Fibroblast of lung (primary cell): Measurements from ENCODE around the gene RALGDS. TPM values are rescaled to one million over a fixed set of nuclear protein-coding genes. Genes with fewer than 3 reads are reported as not detected.

ENCODE experiments used
- DNase-seq, 2 donors: peaks; one replicate each; pipeline versions ENCODE4 v3.0.0 to v3.0.0-alpha.2; 2010; ENCODE audit warnings: low read depth in 2 of 2
- H2AFZ ChIP-seq: 2 replicates; pipeline ENCODE4 v1.5.1; 2012; ENCODE audit warnings: low read length, control low read depth, inconsistent platforms
- H3K27ac ChIP-seq: 2 replicates; pipeline ENCODE4 v1.5.1; 2011; ENCODE audit warnings: low read length, control low read depth; ENCODE audit not compliant: insufficient read depth
- H3K27me3 ChIP-seq: 2 replicates; pipeline ENCODE4 v1.5.1; 2011; ENCODE audit warnings: mild to moderate bottlenecking, low read length; ENCODE audit not compliant: control insufficient read depth, insufficient read depth
- H3K36me3 ChIP-seq: 2 replicates; pipeline ENCODE4 v1.5.1; 2011; ENCODE audit warnings: low read length; ENCODE audit not compliant: control insufficient read depth, insufficient read depth
- H3K4me1 ChIP-seq: 2 replicates; pipeline ENCODE4 v1.5.1; 2011; ENCODE audit warnings: low read length; ENCODE audit not compliant: control insufficient read depth, insufficient read depth; ENCODE audit errors: extremely low read depth
- H3K4me2 ChIP-seq: 2 replicates; pipeline ENCODE4 v1.5.1; 2011; ENCODE audit warnings: low read length, control low read depth; ENCODE audit not compliant: insufficient read depth; ENCODE audit errors: extremely low read depth
- H3K4me3 ChIP-seq, 4 experiments: fragments of 200-600 bp in 1 of 4; sonication (generic) in 1 of 4; replicated peaks in 1 of 4; 2 replicates each; pipeline ENCODE4 v1.5.1; 2011 to 2016; ENCODE audit warnings: low read length in 4 of 4, low read depth in 3 of 4, mild to moderate bottlenecking in 3 of 4, control low read depth in 2 of 4, inconsistent platforms in 1 of 4, mixed read lengths in 1 of 4; ENCODE audit not compliant: insufficient read depth in 1 of 4; ENCODE audit errors: control extremely low read depth in 1 of 4
- H3K79me2 ChIP-seq: 2 replicates; pipeline ENCODE4 v1.5.1; 2012; ENCODE audit warnings: mild to moderate bottlenecking, low read length, inconsistent platforms; ENCODE audit not compliant: control insufficient read depth, insufficient read depth
- H3K9ac ChIP-seq: 2 replicates; pipeline ENCODE4 v1.5.1; 2011; ENCODE audit warnings: mild to moderate bottlenecking, low read length, control low read depth; ENCODE audit not compliant: insufficient read depth
- H3K9me3 ChIP-seq: 2 replicates; pipeline ENCODE4 v1.5.1; 2012; ENCODE audit warnings: low read depth, low read length; ENCODE audit not compliant: control insufficient read depth, insufficient read depth
- H4K20me1 ChIP-seq: 2 replicates; pipeline ENCODE4 v1.5.1; 2011; ENCODE audit warnings: low read length; ENCODE audit not compliant: control insufficient read depth, insufficient read depth; ENCODE audit errors: extremely low read depth
- EZH2 ChIP-seq: IDR thresholded peaks from 2 replicates; pipeline ENCODE4 v1.5.1; 2012; ENCODE audit warnings: low read length, control low read depth, mild to moderate bottlenecking; ENCODE audit errors: missing control alignments
- polyA plus RNA-seq, 2 donors: library from polyadenylated mRNA; depleted of rRNA in 1 of 2; stranded (reverse) in 1 of 2; unstranded in 1 of 2; fragments of >200 nt; gene quantifications; 2 replicates each; pipeline ENCODE4 v1.2.1, GENCODE V29; 2011 to 2012; ENCODE audit warnings: missing spikeins in 1 of 2
- total RNA-seq: library from RNA; depleted of rRNA; stranded (reverse); fragments of >200 nt; gene quantifications from 2 replicates; pipeline ENCODE4 v1.2.1, GENCODE V29; 2014
- TF ChIP-seq, protein P1 (sequence below), 2 donors: IDR thresholded peaks in 1 of 2; conservative IDR thresholded peaks in 1 of 2; 1 replicate in 1 of 2; 2 replicates in 1 of 2; pipeline ENCODE4 v1.5.1; 2011 to 2012; ENCODE audit warnings: low read length in 2 of 2, control low read depth in 1 of 2, inconsistent platforms in 1 of 2, low read depth in 1 of 2, mild to moderate bottlenecking in 1 of 2

The RALGDS gene
- total and polyA plus RNA-seq, 2 donors (not counting 1 experiment from before 2014, with no cell fraction given) = 16.6 to 23.6 TPM

GRCh38 chr9:133161547-133161950 is 40.5 kb upstream of the RALGDS start:
- TF ChIP-seq, protein P1, sequence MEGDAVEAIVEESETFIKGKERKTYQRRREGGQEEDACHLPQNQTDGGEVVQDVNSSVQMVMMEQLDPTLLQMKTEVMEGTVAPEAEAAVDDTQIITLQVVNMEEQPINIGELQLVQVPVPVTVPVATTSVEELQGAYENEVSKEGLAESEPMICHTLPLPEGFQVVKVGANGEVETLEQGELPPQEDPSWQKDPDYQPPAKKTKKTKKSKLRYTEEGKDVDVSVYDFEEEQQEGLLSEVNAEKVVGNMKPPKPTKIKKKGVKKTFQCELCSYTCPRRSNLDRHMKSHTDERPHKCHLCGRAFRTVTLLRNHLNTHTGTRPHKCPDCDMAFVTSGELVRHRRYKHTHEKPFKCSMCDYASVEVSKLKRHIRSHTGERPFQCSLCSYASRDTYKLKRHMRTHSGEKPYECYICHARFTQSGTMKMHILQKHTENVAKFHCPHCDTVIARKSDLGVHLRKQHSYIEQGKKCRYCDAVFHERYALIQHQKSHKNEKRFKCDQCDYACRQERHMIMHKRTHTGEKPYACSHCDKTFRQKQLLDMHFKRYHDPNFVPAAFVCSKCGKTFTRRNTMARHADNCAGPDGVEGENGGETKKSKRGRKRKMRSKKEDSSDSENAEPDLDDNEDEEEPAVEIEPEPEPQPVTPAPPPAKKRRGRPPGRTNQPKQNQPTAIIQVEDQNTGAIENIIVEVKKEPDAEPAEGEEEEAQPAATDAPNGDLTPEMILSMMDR (conservative IDR thresholded peaks at IDR 0.05 in 1 of 2, IDR thresholded peaks at IDR 0.05 in 1 of 2; ENCODE audit: low read depth in 1 of 2, low read length in 2 of 2) = no peak
- no peak for TF ChIP-seq EZH2
- no peaks in the 10 kb centered on the region for H3K36me3 ChIP-seq
- DNase-seq = no peak

DNA sequence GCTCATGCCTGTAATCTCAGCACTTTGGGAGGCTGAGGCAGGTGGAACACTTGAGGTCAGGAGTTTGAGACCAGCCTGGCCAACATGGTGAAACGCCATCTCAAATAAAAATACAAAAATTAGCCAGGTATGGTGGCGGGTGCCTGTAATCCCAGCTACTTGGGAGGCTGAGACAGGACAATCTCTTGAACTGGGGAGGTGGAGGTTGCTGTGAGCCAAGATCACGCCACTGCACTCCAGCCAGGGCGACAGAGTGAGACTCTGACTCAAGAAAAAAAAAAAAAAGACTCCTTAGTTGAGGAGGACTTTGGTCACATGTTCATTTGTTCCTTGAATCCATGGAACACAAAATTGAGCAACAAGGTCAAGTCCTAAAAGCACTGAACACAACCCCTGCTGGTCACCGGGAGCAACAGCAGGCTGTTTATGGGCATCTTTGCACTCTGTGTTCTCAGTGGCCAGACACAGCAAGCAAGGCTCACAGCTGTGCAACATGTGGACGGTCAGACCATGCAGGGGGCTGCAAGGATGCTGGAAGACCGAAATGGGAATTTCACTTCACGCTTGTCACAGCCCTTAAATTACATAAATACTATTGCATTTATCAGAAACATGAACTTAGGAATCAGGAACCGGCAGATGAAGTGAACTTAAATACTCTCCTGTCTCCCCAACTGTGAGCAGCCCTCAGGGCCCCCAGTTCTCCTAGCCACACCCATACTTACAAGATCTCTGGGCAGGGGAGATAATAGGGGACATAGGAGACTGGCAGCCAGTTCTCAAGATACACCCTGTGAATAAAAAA is 39.9 kb upstream of the RALGDS start:
- no peaks in the 10 kb centered on the region for H3K79me2 ChIP-seq
- no peaks in the 10 kb centered on the region for H3K36me3 ChIP-seq
- H3K27ac ChIP-seq = no peak overlapping the region
- no peaks in the 10 kb centered on the region for H3K27me3 ChIP-seq
- TF ChIP-seq, protein P1 (conservative IDR thresholded peaks at IDR 0.05 in 1 of 2, IDR thresholded peaks at IDR 0.05 in 1 of 2; ENCODE audit: low read depth in 1 of 2, low read length in 2 of 2) = peak; percentile 73 to 88
- TF ChIP-seq EZH2 = no peak
- no peak overlapping the region for H3K9ac ChIP-seq
- H4K20me1 ChIP-seq = no peaks in the 10 kb centered on the region
- no peak overlapping the region for H2AFZ ChIP-seq
- no peak overlapping the region for H3K4me3 ChIP-seq
- H3K4me1 ChIP-seq = no peaks in the 10 kb centered on the region
- no peaks in the 10 kb centered on the region for H3K9me3 ChIP-seq
- H3K4me2 ChIP-seq = no peak overlapping the region
- DNase-seq = peak; percentile 48 to 81

More at GRCh38 chr9:133161547-133161950, 40.5 kb upstream of the RALGDS start:
- H3K27me3 ChIP-seq = no peaks in the 10 kb centered on the region
- no peaks in the 10 kb centered on the region for H4K20me1 ChIP-seq
- H3K4me3 ChIP-seq = no peak overlapping the region
- no peak overlapping the region for H3K9ac ChIP-seq
- H3K4me1 ChIP-seq = no peaks in the 10 kb centered on the region
- no peaks in the 10 kb centered on the region for H3K9me3 ChIP-seq
- no peaks in the 10 kb centered on the region for H3K79me2 ChIP-seq
- no peak overlapping the region for H2AFZ ChIP-seq
- H3K4me2 ChIP-seq = no peak overlapping the region
- H3K27ac ChIP-seq = no peak overlapping the region

DNA sequence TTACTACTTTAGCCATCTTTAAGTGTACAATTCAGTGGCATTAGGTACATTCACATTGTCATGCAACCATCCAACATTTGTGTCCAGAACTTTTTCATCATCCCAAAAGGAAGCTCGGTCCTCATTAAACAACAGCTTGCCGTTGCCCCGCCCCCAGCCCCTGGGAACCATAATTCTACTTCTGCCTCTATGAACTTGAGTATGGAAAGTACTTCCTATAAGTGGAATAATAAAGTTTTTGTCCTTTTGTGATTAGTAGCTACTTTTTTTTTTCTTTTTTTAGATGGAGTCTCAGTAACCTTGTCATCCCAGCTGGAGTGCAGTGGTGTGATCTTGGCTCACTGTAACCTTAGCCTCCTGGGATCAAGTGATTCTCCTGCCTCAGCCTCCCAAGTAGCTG is 37.7 kb upstream of the RALGDS start:
- Histone ChIP-seq H4K20me1 (no peaks in the 10 kb centered on the region), H3K79me2 (no peaks in the 10 kb centered on the region), H3K27ac (no peak overlapping the region), H3K9ac (no peak overlapping the region), H2AFZ (no peak overlapping the region), H3K4me2 (no peak overlapping the region), H3K27me3 (no peaks in the 10 kb centered on the region), H3K9me3 (no peaks in the 10 kb centered on the region), H3K36me3 (no peaks in the 10 kb centered on the region), H3K4me3 (no peak overlapping the region), H3K4me1 (no peaks in the 10 kb centered on the region)
- no peak for TF ChIP-seq EZH2
- TF ChIP-seq, protein P1 (conservative IDR thresholded peaks at IDR 0.05 in 1 of 2, IDR thresholded peaks at IDR 0.05 in 1 of 2; ENCODE audit: low read depth in 1 of 2, low read length in 2 of 2) = no peak
- no peak for DNase-seq
